ENCODE measurements around the gene BCAR3.
"Not testable (repeated sequence)": the region's sequence is repeated elsewhere in the genome, so short reads cannot be mapped to it uniquely, and the experiment has no call there.

BCAR3 gene

GRCh38 chr1:93667642-93668041 is 14.0 kb downstream of the BCAR3 start:
- DNase-seq, result no peak

GRCh38 chr1:93666613-93667384 is 14.8 kb downstream of the BCAR3 start:
- no peak for DNase-seq

- DNase-seq, result no peak
Observed at GRCh38 chr1:93665015-93665414, 16.6 kb downstream of the BCAR3 start.

- DNase-seq, result no peak
Observed at GRCh38 chr1:93663208-93663614, 18.4 kb downstream of the BCAR3 start.

GRCh38 chr1:93662481-93663207 is 19.0 kb downstream of the BCAR3 start:
- no peak for DNase-seq

GRCh38 chr1:93661829-93662474 is 19.7 kb downstream of the BCAR3 start:
- no peak for DNase-seq

- DNase-seq, result not testable (repeated sequence)
Observed at GRCh38 chr1:93661341-93661740, 20.3 kb downstream of the BCAR3 start.

GRCh38 chr1:93659822-93660503 is 21.7 kb downstream of the BCAR3 start:
- DNase-seq, result no peak

- DNase-seq, result no peak
Observed at GRCh38 chr1:93658188-93658587, 23.4 kb downstream of the BCAR3 start.

GRCh38 chr1:93656491-93656890 is 25.1 kb downstream of the BCAR3 start:
- DNase-seq, result no peak

- no peak for DNase-seq
Observed at GRCh38 chr1:93653656-93654055, 28.0 kb downstream of the BCAR3 start.

- DNase-seq, result no peak
Observed at GRCh38 chr1:93652323-93652949, 29.2 kb downstream of the BCAR3 start.

- no peak for DNase-seq
Observed at GRCh38 chr1:93651695-93652094, 29.9 kb downstream of the BCAR3 start.

- not testable (repeated sequence) for DNase-seq
Observed at GRCh38 chr1:93650159-93650558, 31.5 kb downstream of the BCAR3 start.

- no peak for DNase-seq
Observed at GRCh38 chr1:93649231-93649630, 32.4 kb downstream of the BCAR3 start.

- DNase-seq, result no peak
Observed at GRCh38 chr1:93648656-93649055, 33.0 kb downstream of the BCAR3 start.

- no peak for DNase-seq
Observed at GRCh38 chr1:93641527-93641926, 40.1 kb downstream of the BCAR3 start.

GRCh38 chr1:93640656-93641440 is 40.8 kb downstream of the BCAR3 start:
- DNase-seq, result no peak

GRCh38 chr1:93638981-93639380 is 42.7 kb downstream of the BCAR3 start:
- no peak for DNase-seq

- DNase-seq, result no peak
Observed at GRCh38 chr1:93638307-93638847, 43.3 kb downstream of the BCAR3 start.

- DNase-seq, result no peak
Observed at GRCh38 chr1:93636712-93637111, 44.9 kb downstream of the BCAR3 start.
